ENCODE results near the gene AP2A2.

The AP2A2 gene

DNA sequence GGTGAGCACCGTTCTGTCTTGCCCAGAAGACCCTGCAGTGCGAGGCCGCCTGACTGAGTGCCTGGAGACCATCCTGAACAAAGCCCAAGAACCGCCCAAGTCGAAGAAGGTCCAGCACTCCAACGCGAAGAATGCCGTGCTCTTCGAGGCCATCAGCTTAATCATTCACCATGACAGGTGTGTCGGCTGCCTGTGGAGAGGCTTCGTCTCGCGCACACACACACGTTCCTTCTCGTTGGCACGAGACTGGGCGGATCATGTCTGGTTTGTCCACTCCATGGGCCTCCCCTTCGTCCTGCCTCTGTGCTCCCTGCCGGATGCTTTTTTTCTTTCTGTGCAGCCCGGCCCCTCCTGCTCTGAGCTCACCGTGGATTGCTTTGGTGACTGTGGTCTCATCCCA is 59.7 kb downstream of the AP2A2 start:
- H3K9me3 ChIP-seq, result no peaks in the 10 kb centered on the region
- H3K4me1 ChIP-seq (ENCODE audit: control insufficient read depth in 1 of 2, insufficient read depth in 1 of 2, low read depth in 1 of 2, low read length in 1 of 2), result no peaks in the 10 kb centered on the region
- TF ChIP-seq, protein P1, sequence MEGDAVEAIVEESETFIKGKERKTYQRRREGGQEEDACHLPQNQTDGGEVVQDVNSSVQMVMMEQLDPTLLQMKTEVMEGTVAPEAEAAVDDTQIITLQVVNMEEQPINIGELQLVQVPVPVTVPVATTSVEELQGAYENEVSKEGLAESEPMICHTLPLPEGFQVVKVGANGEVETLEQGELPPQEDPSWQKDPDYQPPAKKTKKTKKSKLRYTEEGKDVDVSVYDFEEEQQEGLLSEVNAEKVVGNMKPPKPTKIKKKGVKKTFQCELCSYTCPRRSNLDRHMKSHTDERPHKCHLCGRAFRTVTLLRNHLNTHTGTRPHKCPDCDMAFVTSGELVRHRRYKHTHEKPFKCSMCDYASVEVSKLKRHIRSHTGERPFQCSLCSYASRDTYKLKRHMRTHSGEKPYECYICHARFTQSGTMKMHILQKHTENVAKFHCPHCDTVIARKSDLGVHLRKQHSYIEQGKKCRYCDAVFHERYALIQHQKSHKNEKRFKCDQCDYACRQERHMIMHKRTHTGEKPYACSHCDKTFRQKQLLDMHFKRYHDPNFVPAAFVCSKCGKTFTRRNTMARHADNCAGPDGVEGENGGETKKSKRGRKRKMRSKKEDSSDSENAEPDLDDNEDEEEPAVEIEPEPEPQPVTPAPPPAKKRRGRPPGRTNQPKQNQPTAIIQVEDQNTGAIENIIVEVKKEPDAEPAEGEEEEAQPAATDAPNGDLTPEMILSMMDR (IDR thresholded peaks at IDR 0.05), result no peak
- peaks cover 88% of the 10 kb centered on the region for H3K36me3 ChIP-seq
- no peak overlapping the region for H3K4me3 ChIP-seq (ENCODE audit: low read depth in 1 of 2, low read length in 1 of 2)
- no peak overlapping the region for H3K27ac ChIP-seq
- no peaks in the 10 kb centered on the region for H3K27me3 ChIP-seq

DNA sequence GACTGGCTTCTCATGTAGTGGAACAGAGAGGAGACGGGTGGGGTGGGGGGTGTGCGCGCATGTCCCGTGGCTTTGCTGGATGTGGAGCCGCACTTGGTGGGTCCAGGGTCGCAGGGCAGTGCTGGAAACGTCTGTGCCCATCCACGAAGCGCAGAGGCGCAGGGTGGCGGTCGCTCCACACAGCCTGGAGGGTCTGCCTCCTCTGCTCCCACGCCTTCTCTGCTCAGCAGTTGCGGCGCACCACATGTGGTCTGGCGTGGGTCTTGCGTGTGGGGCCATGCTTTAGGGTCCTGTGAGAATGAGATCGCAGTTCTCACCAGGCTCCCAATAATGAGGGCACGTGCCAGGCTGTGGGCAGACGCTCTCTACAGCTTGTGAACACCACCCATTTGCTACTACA is 60.2 kb downstream of the AP2A2 start:
- no peaks in the 10 kb centered on the region for H3K9me3 ChIP-seq
- H3K27ac ChIP-seq, result no peak overlapping the region
- no peaks in the 10 kb centered on the region for H3K4me1 ChIP-seq (ENCODE audit: control insufficient read depth in 1 of 2, insufficient read depth in 1 of 2, low read depth in 1 of 2, low read length in 1 of 2)
- TF ChIP-seq, protein P1 (IDR thresholded peaks at IDR 0.05), result no peak
- no peak overlapping the region for H3K4me3 ChIP-seq (ENCODE audit: low read depth in 1 of 2, low read length in 1 of 2)
- no peaks in the 10 kb centered on the region for H3K27me3 ChIP-seq
- peaks cover 88% of the 10 kb centered on the region for H3K36me3 ChIP-seq

DNA sequence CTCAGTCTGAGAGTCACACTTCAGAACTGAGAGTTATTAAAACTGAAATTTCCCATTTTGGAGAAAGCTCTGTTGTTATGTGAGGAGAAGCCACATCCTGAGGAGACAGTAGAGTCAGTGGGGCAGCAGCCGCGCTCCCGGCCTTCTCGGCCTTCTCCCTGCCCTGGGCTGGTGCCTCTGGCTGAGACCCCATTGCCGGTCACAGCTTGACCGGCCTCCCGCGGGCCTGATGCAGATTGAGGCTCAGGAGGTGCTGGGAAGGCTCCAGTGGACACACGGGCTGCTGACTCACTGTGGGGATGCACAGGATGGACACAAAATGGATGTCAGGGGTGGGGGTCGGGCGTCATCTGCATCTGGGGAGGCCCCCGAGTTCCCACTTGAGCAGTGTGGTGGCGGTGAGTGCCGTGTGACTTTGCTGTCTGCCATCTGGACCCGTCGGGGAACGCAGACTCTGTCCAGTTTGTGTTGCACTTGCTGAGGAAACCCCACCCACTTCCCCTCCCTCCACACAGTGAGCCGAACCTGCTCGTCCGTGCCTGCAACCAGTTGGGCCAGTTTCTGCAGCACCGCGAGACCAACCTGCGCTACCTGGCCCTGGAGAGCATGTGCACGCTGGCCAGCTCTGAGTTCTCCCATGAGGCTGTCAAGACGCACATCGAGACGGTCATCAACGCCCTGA is 60.7 kb downstream of the AP2A2 start:
- Histone ChIP-seq H3K27me3 (no peaks in the 10 kb centered on the region), H3K4me3 (ENCODE audit: low read depth in 1 of 2, low read length in 1 of 2) (no peak overlapping the region), H3K36me3 (peaks cover 88% of the 10 kb centered on the region)

DNA sequence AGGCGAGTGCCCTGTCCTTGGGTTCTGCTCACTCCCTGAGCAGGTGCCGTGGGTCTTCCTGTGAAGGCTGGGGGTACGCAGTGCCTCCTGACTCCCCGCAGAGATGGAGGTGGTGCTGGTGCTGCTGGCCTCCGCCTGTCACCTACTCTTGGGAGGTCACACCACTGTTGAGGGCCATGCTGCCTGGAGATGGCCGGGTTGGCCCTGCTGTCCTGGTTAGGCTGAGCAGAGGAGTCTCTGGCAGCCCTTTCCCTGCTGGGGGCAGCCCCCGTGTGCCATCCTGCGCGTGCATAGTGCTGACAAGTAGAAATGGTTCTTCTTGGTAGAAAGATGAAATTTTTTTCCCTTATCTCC is 61.3 kb downstream of the AP2A2 start:
- Histone ChIP-seq H3K9me3 (no peaks in the 10 kb centered on the region), H3K27ac (no peak overlapping the region), H3K4me3 (ENCODE audit: low read depth in 1 of 2, low read length in 1 of 2) (no peak overlapping the region), H3K27me3 (no peaks in the 10 kb centered on the region), H3K36me3 (peaks cover 88% of the 10 kb centered on the region), H3K4me1 (ENCODE audit: control insufficient read depth in 1 of 2, insufficient read depth in 1 of 2, low read depth in 1 of 2, low read length in 1 of 2) (no peaks in the 10 kb centered on the region)
- TF ChIP-seq, protein P1 (IDR thresholded peaks at IDR 0.05), result no peak

More for the DNA sequence above, 60.7 kb downstream of the AP2A2 start:
- Histone ChIP-seq H3K9me3 (no peaks in the 10 kb centered on the region), H3K27ac (no peak overlapping the region), H3K4me1 (ENCODE audit: control insufficient read depth in 1 of 2, insufficient read depth in 1 of 2, low read depth in 1 of 2, low read length in 1 of 2) (no peaks in the 10 kb centered on the region)
- TF ChIP-seq, protein P1 (IDR thresholded peaks at IDR 0.05), result no peak

DNA sequence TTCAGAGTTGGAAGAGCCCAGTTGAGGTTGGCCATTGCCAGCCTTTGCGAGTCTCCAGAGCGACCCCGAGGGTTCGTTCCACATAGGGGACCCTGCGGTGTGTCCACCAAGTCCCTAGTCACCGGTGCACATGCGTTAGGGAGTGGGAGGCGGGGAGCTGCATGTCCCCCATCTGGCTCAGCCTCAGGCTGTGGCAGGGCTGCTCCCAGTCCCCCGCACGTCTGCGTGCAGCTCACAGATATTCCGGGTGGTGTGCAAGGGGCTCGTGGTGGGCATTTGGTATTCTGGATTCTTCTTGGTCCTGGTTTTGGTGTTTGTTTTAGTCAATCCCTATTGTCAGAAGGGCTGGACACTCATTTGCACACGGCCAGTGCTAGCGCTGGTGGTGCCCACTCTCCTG is 62.0 kb downstream of the AP2A2 start:
- no peaks in the 10 kb centered on the region for H3K4me1 ChIP-seq (ENCODE audit: control insufficient read depth in 1 of 2, insufficient read depth in 1 of 2, low read depth in 1 of 2, low read length in 1 of 2)
- no peak overlapping the region for H3K27ac ChIP-seq
- H3K9me3 ChIP-seq, result no peaks in the 10 kb centered on the region
- H3K27me3 ChIP-seq, result no peaks in the 10 kb centered on the region
- peaks cover 92% of the 10 kb centered on the region for H3K36me3 ChIP-seq
- no peak overlapping the region for H3K4me3 ChIP-seq (ENCODE audit: low read depth in 1 of 2, low read length in 1 of 2)
- TF ChIP-seq, protein P1 (IDR thresholded peaks at IDR 0.05), result no peak

All from neutrophil (primary cell).